ENCODE results near the gene CHAD. TPM values are rescaled to one million over a fixed set of nuclear protein-coding genes. Genes with fewer than 3 reads are reported as not detected.

CHAD gene
- polyA plus RNA-seq, 1 of the 3 experiments (the other 2 are of a cell fraction): not detected

GRCh38 chr17:50457621-50458020, 11.1 kb downstream of the CHAD start (continued):
- TF ChIP-seq SIN3A (IDR thresholded peaks at IDR 0.05; ENCODE audit: borderline replicate concordance, low read depth, low read length) (no peak), ELF1 (IDR thresholded peaks at IDR 0.05) (no peak)

GRCh38 chr17:50453901-50454300, 14.8 kb downstream of the CHAD start:
- no peaks in the 10 kb centered on the region for H3K9me2 ChIP-seq
- H4K20me1 ChIP-seq (ENCODE audit: insufficient read depth): no peaks in the 10 kb centered on the region
- no peaks in the 10 kb centered on the region for H3K9me3 ChIP-seq
- H3K27me3 ChIP-seq (ENCODE audit: insufficient read depth): no peaks in the 10 kb centered on the region
- H3K4me1 ChIP-seq (ENCODE audit: control insufficient read depth in 1 of 2, insufficient read depth in 2 of 2, low read depth in 1 of 2, low read length in 1 of 2): no peaks in the 10 kb centered on the region
- H3K36me3 ChIP-seq (replicated peaks in 1 of 2; ENCODE audit: control insufficient read depth in 1 of 2, insufficient read depth in 2 of 2, low read length in 1 of 2): no peaks in the 10 kb centered on the region
- TF ChIP-seq FOSL2 (IDR thresholded peaks at IDR 0.05; ENCODE audit: borderline replicate concordance, low read depth) (no peak), RFX5 (IDR thresholded peaks at IDR 0.05; ENCODE audit: low read length) (no peak), MEF2A (IDR thresholded peaks at IDR 0.05; ENCODE audit: borderline replicate concordance, low read depth) (no peak), FOXJ3 (CRISPR knock-in tag; IDR thresholded peaks at IDR 0.05) (no peak), YY1 (IDR thresholded peaks at IDR 0.05; ENCODE audit: low read depth) (no peak), EP300 (IDR thresholded peaks at IDR 0.05; ENCODE audit: borderline replicate concordance in 1 of 2, low read depth in 1 of 2, low read length in 1 of 2) (no peak), RCOR1 (IDR thresholded peaks at IDR 0.05; ENCODE audit: low read length) (no peak), JUND (IDR thresholded peaks at IDR 0.05) (no peak), RXRA (IDR thresholded peaks at IDR 0.05; ENCODE audit: borderline replicate concordance, low read depth) (no peak), SIN3A (IDR thresholded peaks at IDR 0.05; ENCODE audit: borderline replicate concordance, low read depth, low read length) (no peak), TEAD4 (IDR thresholded peaks at IDR 0.05; ENCODE audit: borderline replicate concordance, insufficient read depth) (no peak), NRF1 (IDR thresholded peaks at IDR 0.05; ENCODE audit: low read depth, low read length) (no peak), CHD2 (IDR thresholded peaks at IDR 0.05; ENCODE audit: low read length, partially characterized antibody) (no peak), TCF12 (IDR thresholded peaks at IDR 0.05) (no peak), EZH2phosphoT487 (IDR thresholded peaks at IDR 0.05; ENCODE audit: borderline replicate concordance, low read depth) (no peak), POLR2AphosphoS5 (IDR thresholded peaks at IDR 0.05; ENCODE audit: low read depth, low read length) (no peak)
- H3K4me3 ChIP-seq (ENCODE audit: low read depth in 2 of 2, low read length in 1 of 2): no peak overlapping the region
- no peak overlapping the region for H3K9ac ChIP-seq
- WGBS (ENCODE audit: low lambda C conversion rate): 92% methylated on average over 3 of the region's 3 CpGs
- H3K27ac ChIP-seq (ENCODE audit: low read depth in 2 of 2, low read length in 1 of 2): no peak overlapping the region
- no peak overlapping the region for H2AFZ ChIP-seq (ENCODE audit: low read depth)
- H3K79me2 ChIP-seq (ENCODE audit: insufficient read depth): no peaks in the 10 kb centered on the region
- peaks cover 4% of the 10 kb centered on the region for H3F3A ChIP-seq (replicated peaks; ENCODE audit: insufficient read depth)
- no peak for DNase-seq
- POLR2A ChIA-PET: no interaction called here
- CTCF ChIA-PET: interaction anchor here (1.0 to 2.5 kb wide), 2 partner anchors 18 to 22 kb away, joined by 4 to 11 read pairs; no protein-coding TSS in a partner anchor
- H3K4me2 ChIP-seq: no peak overlapping the region

GRCh38 chr17:50452630-50453300, 15.9 kb downstream of the CHAD start:
- no peak for DNase-seq
- CTCF ChIA-PET: interaction anchor here (0.7 to 2.5 kb wide), 5 partner anchors 14 to 48 kb away, joined by 3 to 11 read pairs (median 4); no protein-coding TSS in a partner anchor
- H3K27ac ChIP-seq (ENCODE audit: low read depth in 2 of 2, low read length in 1 of 2): no peak overlapping the region
- H3K9me3 ChIP-seq: no peaks in the 10 kb centered on the region
- no peak overlapping the region for H3K9ac ChIP-seq
- no peaks in the 10 kb centered on the region for H3K9me2 ChIP-seq
- H2AFZ ChIP-seq (ENCODE audit: low read depth): no peak overlapping the region
- WGBS (ENCODE audit: low lambda C conversion rate): 86% methylated on average over 10 of the region's 10 CpGs
- no peaks in the 10 kb centered on the region for H3K4me1 ChIP-seq (ENCODE audit: control insufficient read depth in 1 of 2, insufficient read depth in 2 of 2, low read depth in 1 of 2, low read length in 1 of 2)
- H3F3A ChIP-seq (replicated peaks; ENCODE audit: insufficient read depth): peaks cover 4% of the 10 kb centered on the region
- H4K20me1 ChIP-seq (ENCODE audit: insufficient read depth): no peaks in the 10 kb centered on the region
- no peak overlapping the region for H3K4me3 ChIP-seq (ENCODE audit: low read depth in 2 of 2, low read length in 1 of 2)
- POLR2A ChIA-PET: no interaction called here
- H3K79me2 ChIP-seq (ENCODE audit: insufficient read depth): no peaks in the 10 kb centered on the region
- H3K36me3 ChIP-seq (replicated peaks in 1 of 2; ENCODE audit: control insufficient read depth in 1 of 2, insufficient read depth in 2 of 2, low read length in 1 of 2): no peaks in the 10 kb centered on the region
- no peak overlapping the region for H3K4me2 ChIP-seq
- no peaks in the 10 kb centered on the region for H3K27me3 ChIP-seq (ENCODE audit: insufficient read depth)
- TF ChIP-seq TAF1 (IDR thresholded peaks at IDR 0.05; ENCODE audit: borderline replicate concordance, low read depth, low read length) (no peak), JUND (IDR thresholded peaks at IDR 0.05) (no peak), TEAD4 (IDR thresholded peaks at IDR 0.05; ENCODE audit: borderline replicate concordance, insufficient read depth) (no peak), ELF1 (IDR thresholded peaks at IDR 0.05) (no peak), NFIC (IDR thresholded peaks at IDR 0.05; ENCODE audit: borderline replicate concordance) (no peak), MAX (IDR thresholded peaks at IDR 0.05; ENCODE audit: low read depth) (no peak), EP300 (IDR thresholded peaks at IDR 0.05; ENCODE audit: borderline replicate concordance in 1 of 2, low read depth in 1 of 2, low read length in 1 of 2) (no peak), GATA2 (CRISPR knock-in tag; IDR thresholded peaks at IDR 0.05) (no peak)
- TF ChIP-seq, protein P1, sequence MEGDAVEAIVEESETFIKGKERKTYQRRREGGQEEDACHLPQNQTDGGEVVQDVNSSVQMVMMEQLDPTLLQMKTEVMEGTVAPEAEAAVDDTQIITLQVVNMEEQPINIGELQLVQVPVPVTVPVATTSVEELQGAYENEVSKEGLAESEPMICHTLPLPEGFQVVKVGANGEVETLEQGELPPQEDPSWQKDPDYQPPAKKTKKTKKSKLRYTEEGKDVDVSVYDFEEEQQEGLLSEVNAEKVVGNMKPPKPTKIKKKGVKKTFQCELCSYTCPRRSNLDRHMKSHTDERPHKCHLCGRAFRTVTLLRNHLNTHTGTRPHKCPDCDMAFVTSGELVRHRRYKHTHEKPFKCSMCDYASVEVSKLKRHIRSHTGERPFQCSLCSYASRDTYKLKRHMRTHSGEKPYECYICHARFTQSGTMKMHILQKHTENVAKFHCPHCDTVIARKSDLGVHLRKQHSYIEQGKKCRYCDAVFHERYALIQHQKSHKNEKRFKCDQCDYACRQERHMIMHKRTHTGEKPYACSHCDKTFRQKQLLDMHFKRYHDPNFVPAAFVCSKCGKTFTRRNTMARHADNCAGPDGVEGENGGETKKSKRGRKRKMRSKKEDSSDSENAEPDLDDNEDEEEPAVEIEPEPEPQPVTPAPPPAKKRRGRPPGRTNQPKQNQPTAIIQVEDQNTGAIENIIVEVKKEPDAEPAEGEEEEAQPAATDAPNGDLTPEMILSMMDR (IDR thresholded peaks at IDR 0.05): no peak
- TF ChIP-seq, protein P2, sequence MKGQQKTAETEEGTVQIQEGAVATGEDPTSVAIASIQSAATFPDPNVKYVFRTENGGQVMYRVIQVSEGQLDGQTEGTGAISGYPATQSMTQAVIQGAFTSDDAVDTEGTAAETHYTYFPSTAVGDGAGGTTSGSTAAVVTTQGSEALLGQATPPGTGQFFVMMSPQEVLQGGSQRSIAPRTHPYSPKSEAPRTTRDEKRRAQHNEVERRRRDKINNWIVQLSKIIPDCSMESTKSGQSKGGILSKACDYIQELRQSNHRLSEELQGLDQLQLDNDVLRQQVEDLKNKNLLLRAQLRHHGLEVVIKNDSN (IDR thresholded peaks at IDR 0.05; ENCODE audit: borderline replicate concordance, low read depth): no peak
- TF ChIP-seq, protein P3, sequence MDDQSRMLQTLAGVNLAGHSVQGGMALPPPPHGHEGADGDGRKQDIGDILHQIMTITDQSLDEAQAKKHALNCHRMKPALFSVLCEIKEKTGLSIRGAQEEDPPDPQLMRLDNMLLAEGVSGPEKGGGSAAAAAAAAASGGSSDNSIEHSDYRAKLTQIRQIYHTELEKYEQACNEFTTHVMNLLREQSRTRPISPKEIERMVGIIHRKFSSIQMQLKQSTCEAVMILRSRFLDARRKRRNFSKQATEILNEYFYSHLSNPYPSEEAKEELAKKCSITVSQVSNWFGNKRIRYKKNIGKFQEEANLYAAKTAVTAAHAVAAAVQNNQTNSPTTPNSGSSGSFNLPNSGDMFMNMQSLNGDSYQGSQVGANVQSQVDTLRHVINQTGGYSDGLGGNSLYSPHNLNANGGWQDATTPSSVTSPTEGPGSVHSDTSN (IDR thresholded peaks at IDR 0.05): no peak
